Measurements from ENCODE around the gene NTRK3.

The NTRK3 gene

DNA sequence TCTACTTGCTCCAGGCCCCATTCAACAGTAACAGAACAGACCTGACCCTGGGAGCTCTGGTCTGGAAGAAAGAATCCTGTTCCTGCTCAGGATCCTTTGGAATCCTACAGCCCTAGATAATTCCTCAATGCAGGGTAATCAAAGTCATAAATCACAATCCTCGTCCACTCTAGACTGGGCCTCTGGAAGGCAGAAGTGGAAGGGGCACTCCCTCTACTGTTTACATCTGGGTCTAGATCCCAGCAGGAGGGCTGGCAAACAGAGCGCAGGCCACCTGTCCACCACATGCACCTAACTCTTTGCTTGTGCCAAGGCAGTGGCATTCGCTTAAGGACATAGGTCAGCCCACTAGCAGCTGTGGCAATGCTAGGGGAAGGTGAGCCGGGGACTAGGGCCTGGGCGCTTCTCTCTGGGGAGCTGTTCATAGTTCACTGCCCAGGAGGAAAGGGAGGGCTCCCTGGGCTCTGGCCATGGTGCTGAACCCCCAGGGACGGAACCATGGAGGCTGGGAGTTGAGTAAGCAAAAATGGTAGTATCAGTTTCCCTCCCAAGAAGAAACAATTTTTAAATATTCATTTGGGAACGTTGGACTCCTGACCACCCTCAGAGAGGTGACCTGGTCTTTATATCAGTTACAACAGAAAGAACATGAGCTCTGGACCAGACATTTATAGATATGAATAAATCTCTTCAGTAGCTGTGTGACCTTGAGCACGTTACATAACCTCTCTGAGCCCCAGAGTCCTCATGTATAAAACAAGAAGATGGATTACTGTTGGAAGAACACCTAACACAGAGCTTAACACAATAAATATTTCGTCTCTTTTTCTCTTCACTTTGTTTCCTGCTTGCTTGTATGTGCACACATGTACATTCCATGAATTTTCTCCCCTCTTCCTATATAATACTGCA is 90.2 kb downstream of the NTRK3 start:
- DNase-seq (ENCODE audit: low spot score): no peak
- no peaks in the 10 kb centered on the region for H3K36me3 ChIP-seq (ENCODE audit: low read depth)
- no peaks in the 10 kb centered on the region for H3K4me1 ChIP-seq (ENCODE audit: insufficient read depth, poor library complexity, severe bottlenecking)
- H3K27ac ChIP-seq (ENCODE audit: poor library complexity, severe bottlenecking): no peak overlapping the region
- TF ChIP-seq, protein P1, sequence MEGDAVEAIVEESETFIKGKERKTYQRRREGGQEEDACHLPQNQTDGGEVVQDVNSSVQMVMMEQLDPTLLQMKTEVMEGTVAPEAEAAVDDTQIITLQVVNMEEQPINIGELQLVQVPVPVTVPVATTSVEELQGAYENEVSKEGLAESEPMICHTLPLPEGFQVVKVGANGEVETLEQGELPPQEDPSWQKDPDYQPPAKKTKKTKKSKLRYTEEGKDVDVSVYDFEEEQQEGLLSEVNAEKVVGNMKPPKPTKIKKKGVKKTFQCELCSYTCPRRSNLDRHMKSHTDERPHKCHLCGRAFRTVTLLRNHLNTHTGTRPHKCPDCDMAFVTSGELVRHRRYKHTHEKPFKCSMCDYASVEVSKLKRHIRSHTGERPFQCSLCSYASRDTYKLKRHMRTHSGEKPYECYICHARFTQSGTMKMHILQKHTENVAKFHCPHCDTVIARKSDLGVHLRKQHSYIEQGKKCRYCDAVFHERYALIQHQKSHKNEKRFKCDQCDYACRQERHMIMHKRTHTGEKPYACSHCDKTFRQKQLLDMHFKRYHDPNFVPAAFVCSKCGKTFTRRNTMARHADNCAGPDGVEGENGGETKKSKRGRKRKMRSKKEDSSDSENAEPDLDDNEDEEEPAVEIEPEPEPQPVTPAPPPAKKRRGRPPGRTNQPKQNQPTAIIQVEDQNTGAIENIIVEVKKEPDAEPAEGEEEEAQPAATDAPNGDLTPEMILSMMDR (IDR thresholded peaks at IDR 0.05; ENCODE audit: poor library complexity, severe bottlenecking): no peak
- no peaks in the 10 kb centered on the region for H3K27me3 ChIP-seq (ENCODE audit: insufficient read depth, poor library complexity, severe bottlenecking)
- no peaks in the 10 kb centered on the region for H3K9me3 ChIP-seq (ENCODE audit: severe bottlenecking)
- no peak overlapping the region for H3K4me3 ChIP-seq (ENCODE audit: severe bottlenecking)
- ATAC-seq (ENCODE audit: low read depth): peak; percentile 76

DNA sequence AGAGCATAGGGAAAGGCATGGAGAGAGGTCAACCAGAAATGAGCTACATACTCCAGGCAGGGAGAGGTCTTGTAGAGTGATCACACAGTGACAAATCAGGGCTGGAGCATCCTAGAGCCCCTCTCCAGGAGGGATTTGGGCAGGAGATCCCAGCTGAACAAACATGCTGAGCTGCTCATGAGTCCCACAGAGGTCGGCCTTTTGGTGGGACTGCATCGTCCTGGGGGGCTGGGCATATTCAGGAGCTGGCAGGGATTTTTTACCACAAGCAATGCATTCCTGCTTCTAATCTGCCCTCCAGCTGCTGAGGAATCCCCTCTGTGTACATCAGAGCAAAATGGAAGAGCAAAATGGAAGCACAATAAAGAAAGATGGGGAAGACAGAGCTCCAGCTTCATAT is 94.9 kb downstream of the NTRK3 start:
- TF ChIP-seq, protein P1 (IDR thresholded peaks at IDR 0.05; ENCODE audit: poor library complexity, severe bottlenecking): no peak
- H3K9me3 ChIP-seq (ENCODE audit: severe bottlenecking): no peaks in the 10 kb centered on the region
- no peaks in the 10 kb centered on the region for H3K4me1 ChIP-seq (ENCODE audit: insufficient read depth, poor library complexity, severe bottlenecking)
- no peak for ATAC-seq (ENCODE audit: low read depth)
- H3K4me3 ChIP-seq (ENCODE audit: severe bottlenecking): no peak overlapping the region
- no peak overlapping the region for H3K27ac ChIP-seq (ENCODE audit: poor library complexity, severe bottlenecking)
- H3K36me3 ChIP-seq (ENCODE audit: low read depth): no peaks in the 10 kb centered on the region
- H3K27me3 ChIP-seq (ENCODE audit: insufficient read depth, poor library complexity, severe bottlenecking): no peaks in the 10 kb centered on the region
- no peak for DNase-seq (ENCODE audit: low spot score)

DNA sequence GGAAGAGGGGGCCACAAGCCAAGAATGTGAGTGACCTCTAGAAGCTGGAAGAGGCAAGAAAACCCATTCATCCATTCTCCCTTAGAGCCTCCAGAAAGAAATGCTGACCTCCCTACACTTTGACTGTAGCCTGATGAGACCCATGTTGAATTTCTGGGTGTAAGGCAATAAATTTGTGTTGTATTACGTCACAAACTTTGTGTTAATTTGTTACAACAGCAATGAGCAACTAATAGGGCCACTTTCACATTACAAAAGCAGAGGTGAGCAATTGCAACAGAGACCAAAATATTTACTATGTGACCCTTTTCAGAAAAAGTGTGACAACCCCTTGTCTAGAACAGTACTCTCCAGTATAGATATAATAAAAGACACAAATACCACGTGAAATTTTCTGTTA is 101.2 kb downstream of the NTRK3 start:
- TF ChIP-seq, protein P1 (IDR thresholded peaks at IDR 0.05; ENCODE audit: poor library complexity, severe bottlenecking): no peak
- no peaks in the 10 kb centered on the region for H3K9me3 ChIP-seq (ENCODE audit: severe bottlenecking)
- no peak overlapping the region for H3K27ac ChIP-seq (ENCODE audit: poor library complexity, severe bottlenecking)
- H3K4me1 ChIP-seq (ENCODE audit: insufficient read depth, poor library complexity, severe bottlenecking): no peaks in the 10 kb centered on the region
- no peaks in the 10 kb centered on the region for H3K36me3 ChIP-seq (ENCODE audit: low read depth)
- no peak overlapping the region for H3K4me3 ChIP-seq (ENCODE audit: severe bottlenecking)
- DNase-seq (ENCODE audit: low spot score) (no peak), ATAC-seq (ENCODE audit: low read depth) (no peak)
- no peaks in the 10 kb centered on the region for H3K27me3 ChIP-seq (ENCODE audit: insufficient read depth, poor library complexity, severe bottlenecking)

DNA sequence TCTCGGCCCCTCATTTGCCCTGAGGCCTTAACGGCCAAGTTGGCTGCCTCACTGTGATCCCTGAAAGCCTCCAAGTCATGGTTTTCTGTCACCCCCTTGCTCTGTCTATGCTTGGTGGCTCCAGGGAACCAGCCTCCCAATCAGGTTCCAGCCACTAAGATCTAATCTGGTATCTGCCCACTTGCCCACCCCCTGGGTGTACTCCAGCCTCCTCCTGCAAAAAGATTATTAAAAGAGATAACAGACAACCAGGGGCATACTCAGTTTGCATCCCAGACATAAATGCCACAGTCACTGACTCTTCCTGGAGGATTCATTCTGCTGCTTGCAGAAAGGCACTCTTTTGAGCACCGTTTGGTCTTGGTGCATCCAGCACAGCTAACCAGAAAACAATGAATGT is 103.9 kb downstream of the NTRK3 start:
- no peak overlapping the region for H3K27ac ChIP-seq (ENCODE audit: poor library complexity, severe bottlenecking)
- H3K27me3 ChIP-seq (ENCODE audit: insufficient read depth, poor library complexity, severe bottlenecking): peaks cover 4% of the 10 kb centered on the region
- no peak for DNase-seq (ENCODE audit: low spot score)
- no peaks in the 10 kb centered on the region for H3K4me1 ChIP-seq (ENCODE audit: insufficient read depth, poor library complexity, severe bottlenecking)
- no peak overlapping the region for H3K4me3 ChIP-seq (ENCODE audit: severe bottlenecking)
- no peaks in the 10 kb centered on the region for H3K36me3 ChIP-seq (ENCODE audit: low read depth)
- no peaks in the 10 kb centered on the region for H3K9me3 ChIP-seq (ENCODE audit: severe bottlenecking)
- TF ChIP-seq, protein P1 (IDR thresholded peaks at IDR 0.05; ENCODE audit: poor library complexity, severe bottlenecking): no peak
- ATAC-seq (ENCODE audit: low read depth): no peak

DNA sequence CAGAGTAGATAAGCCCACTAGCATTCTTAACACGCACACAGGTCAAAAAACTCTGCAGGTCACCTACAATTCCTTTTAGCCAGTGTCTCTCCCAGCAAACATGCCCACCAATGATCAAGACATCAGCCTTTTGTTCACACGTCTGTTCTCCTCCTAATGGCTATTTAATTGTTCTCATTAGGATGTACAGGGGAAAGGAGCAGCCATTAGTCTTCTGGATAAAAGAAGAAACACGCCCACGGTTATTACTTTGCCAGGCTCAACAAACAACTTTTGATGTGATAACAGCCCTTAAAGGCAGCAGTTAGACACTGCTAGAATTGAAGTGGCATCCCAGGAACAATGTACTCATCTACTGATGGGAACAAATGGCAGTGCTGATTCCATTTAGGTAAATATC is 108.8 kb downstream of the NTRK3 start:
- DNase-seq (ENCODE audit: low spot score) (no peak), ATAC-seq (ENCODE audit: low read depth) (no peak)
- Histone ChIP-seq H3K9me3 (ENCODE audit: severe bottlenecking) (no peaks in the 10 kb centered on the region), H3K27me3 (ENCODE audit: insufficient read depth, poor library complexity, severe bottlenecking) (peaks cover 5% of the 10 kb centered on the region), H3K27ac (ENCODE audit: poor library complexity, severe bottlenecking) (no peak overlapping the region), H3K36me3 (ENCODE audit: low read depth) (no peaks in the 10 kb centered on the region), H3K4me1 (ENCODE audit: insufficient read depth, poor library complexity, severe bottlenecking) (no peaks in the 10 kb centered on the region), H3K4me3 (ENCODE audit: severe bottlenecking) (no peak overlapping the region)
- TF ChIP-seq, protein P1 (IDR thresholded peaks at IDR 0.05; ENCODE audit: poor library complexity, severe bottlenecking): no peak

Data from RWPE2 (cell line).